Gastroesophageal sphincter (tissue), 3 donors: ENCODE results near the gene CDH23.

ENCODE experiments used
- CTCF ChIP-seq, 4 experiments: fragments of 200-600 bp in 2 of 4; fragments of 450-650 bp in 2 of 4; sonication (generic) in 1 of 4; IDR thresholded peaks; one replicate each; pipeline ENCODE4 v1.5.1; 2017 to 2019; ENCODE audit warnings: antibody characterized with exemption in 4 of 4, mild to moderate bottlenecking in 2 of 4, moderate library complexity in 2 of 4
- POLR2A ChIP-seq, 2 donors: fragments of 450-650 bp; IDR thresholded peaks; one replicate each; pipeline ENCODE4 v1.6.1; 2017; ENCODE audit warnings: antibody characterized with exemption in 2 of 2, mild to moderate bottlenecking in 2 of 2, moderate library complexity in 1 of 2
- POLR2AphosphoS5 ChIP-seq: sonication (generic); formaldehyde crosslinking; IDR thresholded peaks from one replicate; pipeline ENCODE4 v1.6.1; 2017; ENCODE audit warnings: antibody characterized with exemption

- no peak for TF ChIP-seq POLR2A (IDR thresholded peaks at IDR 0.05)
- TF ChIP-seq CTCF (IDR thresholded peaks at IDR 0.05), result no peak
- TF ChIP-seq POLR2AphosphoS5, result no peak
These were observed 326.6 kb downstream of the CDH23 start for GRCh38 chr10:71723311-71723710.
